ENCODE measurements around the gene GNG3.
A peak's percentile ranks its signal among the peaks of the same experiment; 100 is the strongest.

GNG3 gene

GRCh38 chr11:62677714-62678113 lies 29.8 kb upstream of the GNG3 start:
- TF ChIP-seq, protein P1, sequence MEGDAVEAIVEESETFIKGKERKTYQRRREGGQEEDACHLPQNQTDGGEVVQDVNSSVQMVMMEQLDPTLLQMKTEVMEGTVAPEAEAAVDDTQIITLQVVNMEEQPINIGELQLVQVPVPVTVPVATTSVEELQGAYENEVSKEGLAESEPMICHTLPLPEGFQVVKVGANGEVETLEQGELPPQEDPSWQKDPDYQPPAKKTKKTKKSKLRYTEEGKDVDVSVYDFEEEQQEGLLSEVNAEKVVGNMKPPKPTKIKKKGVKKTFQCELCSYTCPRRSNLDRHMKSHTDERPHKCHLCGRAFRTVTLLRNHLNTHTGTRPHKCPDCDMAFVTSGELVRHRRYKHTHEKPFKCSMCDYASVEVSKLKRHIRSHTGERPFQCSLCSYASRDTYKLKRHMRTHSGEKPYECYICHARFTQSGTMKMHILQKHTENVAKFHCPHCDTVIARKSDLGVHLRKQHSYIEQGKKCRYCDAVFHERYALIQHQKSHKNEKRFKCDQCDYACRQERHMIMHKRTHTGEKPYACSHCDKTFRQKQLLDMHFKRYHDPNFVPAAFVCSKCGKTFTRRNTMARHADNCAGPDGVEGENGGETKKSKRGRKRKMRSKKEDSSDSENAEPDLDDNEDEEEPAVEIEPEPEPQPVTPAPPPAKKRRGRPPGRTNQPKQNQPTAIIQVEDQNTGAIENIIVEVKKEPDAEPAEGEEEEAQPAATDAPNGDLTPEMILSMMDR (IDR thresholded peaks at IDR 0.05; ENCODE audit: extremely low read depth, missing control alignments), result no peak
- no peak for DNase-seq (ENCODE audit: low spot score)

DNA sequence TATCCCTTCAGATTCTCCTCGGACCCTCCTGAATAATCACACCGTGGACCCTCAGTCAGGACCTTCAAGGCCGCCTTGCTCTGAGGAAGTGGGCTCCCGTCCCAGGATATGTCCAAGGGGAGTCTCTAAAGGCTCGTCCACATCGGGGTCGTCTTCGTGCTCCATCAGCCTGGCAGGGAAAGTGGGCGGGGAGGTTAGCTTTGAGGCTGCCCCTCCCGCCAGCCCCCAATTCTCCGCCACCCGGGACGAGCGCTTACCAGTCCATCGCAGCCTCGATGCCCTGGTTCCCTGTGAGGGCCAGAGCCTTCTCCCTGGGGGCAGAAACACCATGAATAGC lies 29.1 kb upstream of the GNG3 start:
- TF ChIP-seq, protein P1 (IDR thresholded peaks at IDR 0.05; ENCODE audit: extremely low read depth, missing control alignments), result no peak

DNA sequence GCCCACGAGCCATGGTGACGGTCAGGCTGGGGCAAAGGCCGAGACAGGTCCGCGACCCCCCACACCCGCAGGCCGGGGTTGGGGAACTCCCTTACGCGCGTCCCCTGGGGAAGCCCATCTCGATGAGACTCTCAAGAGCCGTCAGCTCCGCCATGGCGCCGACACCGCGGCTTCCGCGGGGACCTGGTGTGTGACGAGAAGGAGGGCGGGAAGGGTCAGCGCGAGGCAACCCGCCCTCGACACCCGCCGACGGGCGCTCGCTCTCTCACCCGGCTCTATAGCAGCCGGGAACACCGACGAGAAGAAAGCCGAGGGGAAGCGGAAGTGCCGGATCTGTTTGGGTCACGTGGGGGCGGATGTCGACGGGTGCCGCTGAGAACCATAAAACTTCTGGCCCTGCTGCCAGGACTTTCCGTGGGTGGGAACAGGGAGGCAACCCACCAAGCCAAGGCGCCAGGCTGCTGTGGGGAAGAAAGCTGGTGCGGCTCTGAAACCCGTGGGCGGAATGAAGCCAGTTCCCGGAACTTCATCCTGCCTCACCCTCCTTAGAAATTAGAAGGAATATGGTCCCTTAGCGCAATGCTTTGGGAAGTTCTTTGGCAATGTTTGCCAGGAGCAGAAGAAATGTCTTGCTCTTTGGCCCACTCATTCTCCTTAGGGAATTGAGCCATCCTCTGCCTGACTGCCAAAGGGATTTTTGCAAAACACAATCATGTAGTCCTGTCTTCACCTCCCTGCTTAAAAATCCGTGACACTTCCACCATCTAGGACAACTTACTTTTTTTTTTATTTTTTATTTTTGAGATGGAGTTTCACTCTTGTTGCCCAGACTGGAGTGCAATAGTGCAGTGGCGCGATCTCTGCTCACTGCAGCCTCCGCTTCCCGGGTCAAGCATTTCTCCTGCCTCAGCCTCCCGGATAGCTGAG lies 28.4 kb upstream of the GNG3 start, which contains the start of gene UBXN1:
TSS of gene UBXN1 (minus strand) at position 304 of the 927 bp plus-strand sequence. CDS start at position 154, 150 bp downstream.
- TF ChIP-seq, protein P1 (IDR thresholded peaks at IDR 0.05; ENCODE audit: extremely low read depth, missing control alignments), result no peak
- DNase-seq (ENCODE audit: low spot score), result peak; percentile 92

More for the DNA sequence above, 29.1 kb upstream of the GNG3 start:
- DNase-seq (ENCODE audit: low spot score), result no peak

DNA sequence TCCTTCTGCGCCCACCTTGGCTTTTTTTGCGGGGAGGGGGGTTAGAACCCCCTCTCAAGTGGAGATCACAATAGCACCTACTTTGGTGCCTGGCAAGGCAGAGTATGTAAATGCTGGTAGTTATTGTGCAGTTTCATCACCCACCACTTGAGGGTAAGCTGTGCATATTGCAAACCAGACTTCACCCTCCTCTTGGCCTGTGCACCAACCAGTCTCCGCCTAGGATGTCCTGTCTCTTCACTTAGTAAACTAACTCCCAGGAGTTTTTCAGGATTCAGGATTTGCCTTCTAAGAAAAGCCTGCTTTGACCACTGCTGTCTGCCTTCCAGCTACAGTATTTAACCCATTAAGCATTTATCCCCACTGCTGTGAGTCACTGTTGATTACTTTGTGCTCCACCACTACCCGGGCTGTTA lies 26.6 kb upstream of the GNG3 start:
- peak; percentile 73 for DNase-seq (ENCODE audit: low spot score)

GRCh38 chr11:62682518-62682917 lies 25.0 kb upstream of the GNG3 start:
- TF ChIP-seq, protein P1 (IDR thresholded peaks at IDR 0.05; ENCODE audit: extremely low read depth, missing control alignments), result no peak
- no peak for DNase-seq (ENCODE audit: low spot score)

More for the DNA sequence above, 26.6 kb upstream of the GNG3 start:
- TF ChIP-seq, protein P1 (IDR thresholded peaks at IDR 0.05; ENCODE audit: extremely low read depth, missing control alignments), result peak; percentile 38

GRCh38 chr11:62687508-62688396 lies 19.7 kb upstream of the GNG3 start:
- TF ChIP-seq, protein P1 (IDR thresholded peaks at IDR 0.05; ENCODE audit: extremely low read depth, missing control alignments), result no peak
- no peak for DNase-seq (ENCODE audit: low spot score)

Data from GM20000 (cell line).